NAMALWA (cell line): Measurements from ENCODE around the gene TMEM150C.
"Not testable (repeated sequence)": the region's sequence is repeated elsewhere in the genome, so short reads cannot be mapped to it uniquely, and the experiment has no call there.

ENCODE experiments used
- DNase-seq: peaks from one replicate; pipeline ENCODE4 v3.0.0-alpha.2; 2015; ENCODE audit warnings: low spot score

Gene TMEM150C

GRCh38 chr4:82515705-82516104 lies 46.1 kb downstream of the TMEM150C start:
- DNase-seq: no peak

GRCh38 chr4:82513382-82513781 lies 48.4 kb downstream of the TMEM150C start:
- no peak for DNase-seq

- no peak for DNase-seq
Observed at GRCh38 chr4:82510216-82510615, 51.6 kb downstream of the TMEM150C start.

GRCh38 chr4:82508806-82509428 lies 52.9 kb downstream of the TMEM150C start:
- DNase-seq: no peak

DNA sequence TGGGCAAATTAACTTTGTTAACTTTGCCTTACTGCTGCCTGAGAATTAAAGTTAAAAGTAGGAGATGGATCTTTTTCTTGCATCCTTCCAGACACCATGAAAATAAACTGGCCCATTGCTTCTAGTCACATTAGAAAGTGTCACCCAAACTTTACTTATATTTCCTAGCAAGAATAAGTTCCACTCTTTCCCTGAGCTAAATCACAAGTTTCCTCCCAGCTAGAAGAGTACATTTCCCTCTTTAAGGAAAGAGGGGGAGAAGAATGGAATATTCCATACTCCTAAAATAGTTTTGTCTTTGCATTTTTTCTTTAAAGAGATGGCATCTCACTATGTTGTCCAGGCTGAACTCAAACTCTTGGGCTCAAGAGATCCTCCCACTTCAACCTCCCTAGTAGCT lies 53.8 kb downstream of the TMEM150C start:
- DNase-seq: no peak

DNA sequence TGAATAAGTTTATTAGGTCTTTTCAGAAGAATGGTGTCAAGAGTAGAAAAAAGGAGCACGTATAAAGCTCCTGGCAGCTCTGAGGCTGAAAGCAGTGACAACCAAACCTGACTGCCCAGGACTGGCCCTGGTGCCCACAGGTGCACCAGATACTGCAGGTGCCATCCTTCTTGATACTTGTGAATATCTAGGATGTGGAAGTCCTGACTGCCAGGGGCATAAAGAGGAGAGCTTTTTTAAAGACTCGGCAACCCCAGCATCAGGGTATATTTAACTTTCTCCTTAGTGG lies 60.7 kb downstream of the TMEM150C start:
- DNase-seq: no peak

- DNase-seq: no peak
Observed at GRCh38 chr4:82500435-82501153, 61.2 kb downstream of the TMEM150C start.

- no peak for DNase-seq
Observed at GRCh38 chr4:82499738-82500434, 61.9 kb downstream of the TMEM150C start.

- no peak for DNase-seq
Observed at GRCh38 chr4:82496349-82496748, 65.4 kb downstream of the TMEM150C start.

- DNase-seq: no peak
Observed at GRCh38 chr4:82495666-82496065, 66.1 kb downstream of the TMEM150C start.

DNA sequence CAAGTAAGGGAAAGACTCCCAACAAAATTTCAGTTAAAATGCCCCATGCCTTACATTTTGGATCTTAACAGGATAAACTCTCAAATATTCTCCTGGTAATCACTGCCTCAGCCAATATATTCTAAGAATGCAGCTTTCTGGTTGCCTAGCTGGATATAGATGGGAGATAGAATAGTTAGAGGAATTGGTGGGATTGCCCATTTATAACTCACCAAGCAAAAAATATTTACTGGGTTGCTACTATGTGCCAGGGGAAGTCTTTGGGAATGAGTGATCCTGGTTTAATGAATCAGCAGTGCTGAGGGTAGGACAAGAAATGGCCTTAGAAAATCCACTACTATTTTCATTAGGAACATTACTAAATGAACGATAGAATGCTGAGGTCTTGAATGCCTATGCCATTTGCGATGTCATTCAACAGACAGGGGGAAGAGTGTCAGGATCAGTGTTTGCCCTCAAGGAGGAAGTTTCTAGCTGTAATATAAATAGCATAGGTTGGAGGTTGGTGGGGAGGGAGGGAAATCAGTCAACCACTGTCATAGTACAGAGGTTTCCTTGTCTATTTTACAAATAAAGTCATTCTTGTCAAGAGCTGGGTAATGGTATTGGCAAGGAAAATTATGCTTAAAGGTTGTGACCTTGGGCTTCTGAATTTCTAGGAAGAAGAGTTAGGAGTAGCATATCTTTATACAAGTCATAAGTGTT lies 67.9 kb downstream of the TMEM150C start:
- no peak for DNase-seq

DNA sequence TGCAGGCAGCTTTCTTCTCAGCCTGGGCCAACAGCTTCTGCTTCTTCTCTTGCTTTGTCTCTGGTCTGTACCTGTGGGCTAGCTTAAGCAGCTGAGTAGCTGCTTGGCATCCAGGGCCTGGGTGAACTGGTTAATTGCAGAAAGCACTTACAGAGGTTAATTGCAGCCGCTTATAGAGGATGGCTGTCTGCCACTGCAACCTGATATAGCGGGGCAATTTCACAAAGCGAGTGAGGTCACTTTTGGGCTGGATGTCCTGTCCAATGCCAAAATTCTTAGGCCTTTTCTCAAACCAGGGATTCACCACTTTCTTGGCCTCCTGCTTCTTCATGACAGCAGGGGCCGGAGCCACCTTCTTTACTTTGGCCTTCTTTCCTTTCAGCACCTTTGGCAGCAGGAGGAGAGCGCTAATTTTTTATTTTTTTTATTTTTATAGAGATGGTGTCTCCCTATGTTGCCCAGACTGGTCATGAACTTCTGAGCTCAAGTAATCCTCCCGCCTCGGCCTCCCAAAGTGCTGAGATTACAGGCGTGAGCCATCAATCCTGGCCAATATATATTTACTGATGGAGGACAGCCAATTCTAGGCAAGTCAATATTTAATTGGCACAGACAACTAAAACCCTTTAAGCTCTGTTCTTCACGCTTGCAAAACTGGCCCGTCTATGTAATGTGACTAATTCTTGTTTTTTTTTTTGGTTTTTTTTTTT lies 70.4 kb downstream of the TMEM150C start:
- no peak for DNase-seq

GRCh38 chr4:82489987-82490386 lies 71.8 kb downstream of the TMEM150C start:
- no peak for DNase-seq

GRCh38 chr4:82489076-82489475 lies 72.7 kb downstream of the TMEM150C start:
- no peak for DNase-seq

DNA sequence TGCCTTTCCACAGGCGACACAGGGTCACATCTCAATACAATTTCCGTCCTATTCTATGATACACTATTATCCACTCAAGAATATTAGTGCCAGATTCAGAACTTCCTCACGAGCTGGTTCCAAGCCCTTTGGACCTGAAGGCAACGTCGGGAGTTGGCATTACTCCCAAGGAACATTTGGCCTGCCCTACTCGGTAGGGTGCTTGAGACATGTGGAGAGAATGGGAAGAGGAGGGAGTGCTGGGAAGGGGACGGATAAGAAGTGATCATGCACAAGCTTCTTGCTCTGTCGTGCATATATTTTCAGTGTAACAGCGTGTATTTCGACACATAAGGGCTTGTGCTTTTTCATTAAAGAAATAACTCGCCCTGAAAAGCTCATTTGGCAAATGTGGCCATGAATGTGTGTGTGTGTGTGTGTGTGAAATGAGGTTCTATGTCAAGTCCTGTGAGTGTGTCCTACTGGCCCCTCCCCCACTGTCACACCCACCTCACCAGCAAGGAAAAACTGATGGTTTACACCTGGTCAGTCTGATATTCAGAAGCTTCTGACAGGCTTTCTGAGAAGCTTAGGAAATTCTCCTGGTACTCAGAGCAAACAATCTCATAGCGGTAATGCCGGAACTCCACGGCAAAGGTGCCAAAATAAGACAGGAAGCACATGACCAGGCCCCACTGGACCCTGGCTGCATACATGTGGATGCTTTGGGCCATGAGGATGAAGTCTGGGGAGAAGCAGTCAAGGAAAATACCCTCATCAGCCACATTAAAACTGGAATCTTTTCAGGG lies 76.6 kb downstream of the TMEM150C start:
- DNase-seq: no peak

GRCh38 chr4:82482387-82482786 lies 79.4 kb downstream of the TMEM150C start:
- DNase-seq: no peak

DNA sequence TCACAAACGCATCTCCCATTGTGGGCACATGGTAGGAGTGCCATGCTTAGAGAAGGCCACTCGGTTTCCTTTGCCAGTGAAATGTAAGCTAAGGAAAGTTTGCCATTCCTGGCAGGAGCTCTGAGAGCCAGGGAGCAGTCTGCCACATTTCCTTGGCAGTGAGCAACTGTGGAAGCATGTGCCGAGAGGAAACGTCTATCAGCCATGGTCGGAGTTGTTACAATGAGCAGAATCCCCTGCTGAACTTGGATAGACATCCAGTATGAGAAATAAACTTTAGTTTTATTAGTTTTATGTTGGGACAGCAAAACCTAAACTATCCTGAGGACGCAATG lies 80.3 kb downstream of the TMEM150C start:
- no peak for DNase-seq

DNA sequence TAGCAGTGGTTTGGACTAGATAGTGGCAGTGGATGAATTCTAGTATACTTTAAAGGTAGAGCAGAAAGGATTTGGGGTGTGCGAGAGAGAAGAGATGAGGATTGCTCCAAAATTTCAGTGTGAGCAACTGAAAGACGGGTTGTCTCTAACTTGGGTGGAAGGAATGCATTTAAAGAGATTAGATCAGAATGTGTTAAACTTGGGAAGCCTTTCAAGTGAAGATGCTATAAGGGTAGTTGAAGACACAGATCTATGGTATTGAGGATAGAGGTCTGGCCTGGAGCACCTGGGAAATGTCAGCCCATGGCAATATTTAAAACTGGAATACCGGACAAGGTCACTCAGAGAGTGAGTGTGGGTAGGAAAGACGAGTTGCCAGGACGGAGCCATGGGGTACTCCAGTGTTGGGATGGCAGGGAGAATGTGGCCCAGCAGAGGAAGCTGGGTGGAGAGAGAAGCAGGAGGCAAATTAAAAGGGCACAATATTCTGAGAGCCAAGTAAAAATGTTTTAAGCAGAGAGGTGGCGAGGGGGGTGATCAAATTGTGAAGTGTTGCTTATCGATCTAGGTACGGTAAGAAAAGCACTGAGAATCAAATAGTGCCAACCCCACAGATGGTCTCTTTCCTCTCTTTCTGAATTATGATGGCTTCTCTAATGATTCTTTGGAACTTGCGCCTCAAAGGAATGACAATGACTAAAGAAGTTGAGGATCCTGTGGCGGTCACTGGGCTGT lies 80.8 kb downstream of the TMEM150C start:
- DNase-seq: no peak

DNA sequence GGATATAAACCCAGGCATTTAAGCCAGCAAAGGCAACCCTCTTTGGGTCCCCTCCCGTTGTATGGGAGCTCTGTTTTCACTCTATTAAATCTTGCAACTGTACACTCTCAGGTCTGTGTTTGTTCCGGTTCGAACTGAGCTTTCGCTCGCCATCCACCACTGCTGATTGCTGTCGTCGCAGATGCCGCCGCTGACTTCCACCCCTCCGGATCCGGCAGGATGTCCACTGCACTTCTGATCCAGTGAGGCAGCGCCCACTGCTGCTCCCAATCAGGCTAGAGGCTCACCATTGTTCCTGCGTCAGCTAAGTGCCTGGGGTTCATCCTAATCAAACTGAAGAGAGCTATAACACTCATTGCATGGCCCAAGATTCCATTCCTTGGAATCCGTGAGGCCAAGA lies 82.2 kb downstream of the TMEM150C start:
- DNase-seq: no peak

GRCh38 chr4:82477469-82477868 lies 84.3 kb downstream of the TMEM150C start:
- DNase-seq: not testable (repeated sequence)

DNA sequence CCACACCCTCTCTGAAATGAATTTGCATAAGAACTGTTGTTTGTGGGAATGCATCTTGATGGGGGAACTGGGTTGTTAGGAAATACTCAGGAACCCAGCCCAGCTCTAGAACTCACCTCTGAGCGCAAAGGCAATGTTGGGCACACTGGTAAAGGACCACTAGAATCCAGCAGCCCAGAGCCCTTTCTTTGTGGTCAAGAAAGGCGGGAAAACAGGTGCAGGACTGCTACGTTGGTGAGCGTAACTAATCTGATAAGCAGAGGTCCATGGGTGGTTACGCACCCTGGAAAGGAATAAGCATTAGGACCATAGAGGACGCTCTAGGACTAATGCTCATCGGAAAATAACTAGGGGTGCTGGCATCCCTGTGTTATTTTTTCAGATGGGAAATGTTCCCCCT lies 85.9 kb downstream of the TMEM150C start:
- not testable (repeated sequence) for DNase-seq
